Measurements from ENCODE around the gene ALG10B. TPM values are rescaled to one million over a fixed set of nuclear protein-coding genes. Genes with fewer than 3 reads are reported as not detected.
"Not testable (repeated sequence)": the region's sequence is repeated elsewhere in the genome, so short reads cannot be mapped to it uniquely, and the experiment has no call there.

Gene ALG10B
- total and polyA plus RNA-seq, 2 experiments from 2014 or later = 0.79 to 1.7 TPM

- in situ Hi-C loops (cut with MboI) = no loop called here
- Histone ChIP-seq H3K27ac (no peak overlapping the region), H3K9me2 (ENCODE audit: insufficient read depth) (no peaks in the 10 kb centered on the region), H3F3A (ENCODE audit: insufficient read depth) (no peaks in the 10 kb centered on the region), H3K36me3 (ENCODE audit: low read depth) (no peaks in the 10 kb centered on the region), H3K79me2 (ENCODE audit: insufficient read depth) (no peaks in the 10 kb centered on the region), H3K9me3 (ENCODE audit: low read depth) (no peaks in the 10 kb centered on the region), H3K4me2 (ENCODE audit: unreplicated experiment) (no peak overlapping the region), H3K4me1 (ENCODE audit: insufficient read depth) (no peaks in the 10 kb centered on the region), H3K27me3 (replicated peaks; ENCODE audit: insufficient read depth) (no peaks in the 10 kb centered on the region), H3K4me3 (no peak overlapping the region), H3K9ac (no peak overlapping the region), H4K20me1 (ENCODE audit: insufficient read depth) (no peaks in the 10 kb centered on the region), H2AFZ (no peak overlapping the region)
- WGBS, 2 experiments (ENCODE audit: low coverage in 1 of 2, low lambda C conversion rate in 2 of 2, missing lambda C conversion rate in 2 of 2) = 23 to 30% methylated on average over 3 of the region's 3 CpGs
- TF ChIP-seq EZH2phosphoT487 (IDR thresholded peaks at IDR 0.05; ENCODE audit: insufficient read depth, low read depth) (no peak), EZH2 (IDR thresholded peaks at IDR 0.05; ENCODE audit: insufficient read depth, poor library complexity, severe bottlenecking) (no peak)
- no peak for DNase-seq
Measured at GRCh38 chr12:38342444-38342843, 25.9 kb downstream of the ALG10B start.

GRCh38 chr12:38343256-38343655, 26.7 kb downstream of the ALG10B start:
- H3K9ac ChIP-seq; H3K4me1 ChIP-seq (ENCODE audit: insufficient read depth); H3K4me3 ChIP-seq; H3K79me2 ChIP-seq (ENCODE audit: insufficient read depth); H2AFZ ChIP-seq; H3K4me2 ChIP-seq (ENCODE audit: unreplicated experiment); in situ Hi-C loops (cut with MboI); H3K36me3 ChIP-seq (ENCODE audit: low read depth); H3K27me3 ChIP-seq (replicated peaks; ENCODE audit: insufficient read depth); DNase-seq; H3F3A ChIP-seq (ENCODE audit: insufficient read depth); H3K9me3 ChIP-seq (ENCODE audit: low read depth); H4K20me1 ChIP-seq (ENCODE audit: insufficient read depth); H3K27ac ChIP-seq; H3K9me2 ChIP-seq (ENCODE audit: insufficient read depth): not testable (repeated sequence)
- 35 to 61% methylated on average over 4 of the region's 4 CpGs for WGBS, 2 experiments (ENCODE audit: low coverage in 1 of 2, low lambda C conversion rate in 2 of 2, missing lambda C conversion rate in 2 of 2)

GRCh38 chr12:38343916-38344315, 27.3 kb downstream of the ALG10B start:
- H3K9me3 ChIP-seq (ENCODE audit: low read depth); H3K4me3 ChIP-seq; DNase-seq; H4K20me1 ChIP-seq (ENCODE audit: insufficient read depth); H3K36me3 ChIP-seq (ENCODE audit: low read depth); H3K27ac ChIP-seq; H3F3A ChIP-seq (ENCODE audit: insufficient read depth); H3K79me2 ChIP-seq (ENCODE audit: insufficient read depth); H3K4me1 ChIP-seq (ENCODE audit: insufficient read depth); H3K4me2 ChIP-seq (ENCODE audit: unreplicated experiment); H2AFZ ChIP-seq; H3K27me3 ChIP-seq (replicated peaks; ENCODE audit: insufficient read depth); H3K9ac ChIP-seq; H3K9me2 ChIP-seq (ENCODE audit: insufficient read depth); in situ Hi-C loops (cut with MboI): not testable (repeated sequence)
- WGBS, 2 experiments (ENCODE audit: low coverage in 1 of 2, low lambda C conversion rate in 2 of 2, missing lambda C conversion rate in 2 of 2) = 16 to 25% methylated on average over 1 of the region's 1 CpG

- H3K9ac ChIP-seq = no peak overlapping the region
- no peak overlapping the region for H3K27ac ChIP-seq
- 9 to 12% methylated on average over 4 of the region's 4 CpGs for WGBS, 2 experiments (ENCODE audit: low coverage in 1 of 2, low lambda C conversion rate in 2 of 2, missing lambda C conversion rate in 2 of 2)
- no peaks in the 10 kb centered on the region for H3K27me3 ChIP-seq (replicated peaks; ENCODE audit: insufficient read depth)
- DNase-seq = no peak
- no peaks in the 10 kb centered on the region for H3F3A ChIP-seq (ENCODE audit: insufficient read depth)
- in situ Hi-C loops (cut with MboI) = no loop called here
- no peak overlapping the region for H3K4me3 ChIP-seq
- H3K79me2 ChIP-seq (ENCODE audit: insufficient read depth) = no peaks in the 10 kb centered on the region
- no peak overlapping the region for H2AFZ ChIP-seq
- no peak overlapping the region for H3K4me2 ChIP-seq (ENCODE audit: unreplicated experiment)
- TF ChIP-seq EZH2phosphoT487 (IDR thresholded peaks at IDR 0.05; ENCODE audit: insufficient read depth, low read depth) (no peak), EZH2 (IDR thresholded peaks at IDR 0.05; ENCODE audit: insufficient read depth, poor library complexity, severe bottlenecking) (no peak)
- H3K4me1 ChIP-seq (ENCODE audit: insufficient read depth) = no peaks in the 10 kb centered on the region
- no peaks in the 10 kb centered on the region for H3K9me3 ChIP-seq (ENCODE audit: low read depth)
- no peaks in the 10 kb centered on the region for H3K36me3 ChIP-seq (ENCODE audit: low read depth)
- H3K9me2 ChIP-seq (ENCODE audit: insufficient read depth) = no peaks in the 10 kb centered on the region
- no peaks in the 10 kb centered on the region for H4K20me1 ChIP-seq (ENCODE audit: insufficient read depth)
Measured at GRCh38 chr12:38350342-38351174, 34.0 kb downstream of the ALG10B start.

GRCh38 chr12:38351175-38351508, 34.6 kb downstream of the ALG10B start:
- H2AFZ ChIP-seq; H3K27ac ChIP-seq; H3K4me1 ChIP-seq (ENCODE audit: insufficient read depth); H3F3A ChIP-seq (ENCODE audit: insufficient read depth); H3K36me3 ChIP-seq (ENCODE audit: low read depth); H3K27me3 ChIP-seq (replicated peaks; ENCODE audit: insufficient read depth); DNase-seq; in situ Hi-C loops (cut with MboI); H4K20me1 ChIP-seq (ENCODE audit: insufficient read depth); H3K9me3 ChIP-seq (ENCODE audit: low read depth); H3K9me2 ChIP-seq (ENCODE audit: insufficient read depth); H3K9ac ChIP-seq; H3K79me2 ChIP-seq (ENCODE audit: insufficient read depth); H3K4me2 ChIP-seq (ENCODE audit: unreplicated experiment); H3K4me3 ChIP-seq: not testable (repeated sequence)
- whole genome bisulfite sequencing, 2 experiments (ENCODE audit: low coverage in 1 of 2, low lambda C conversion rate in 2 of 2, missing lambda C conversion rate in 2 of 2) = 6 to 16% methylated on average over 1 of the region's 1 CpG
